NCI-H146 (cell line): ENCODE data around the gene MITD1.
A peak's percentile ranks its signal among the peaks of the same experiment; 100 is the strongest.
"Not testable (repeated sequence)": the region's sequence is repeated elsewhere in the genome, so short reads cannot be mapped to it uniquely, and the experiment has no call there.

Source experiments
- DNase-seq: peaks from one replicate; lab custom pipeline; 2025; lab: John Stamatoyannopoulos, UW

MITD1 gene

DNA sequence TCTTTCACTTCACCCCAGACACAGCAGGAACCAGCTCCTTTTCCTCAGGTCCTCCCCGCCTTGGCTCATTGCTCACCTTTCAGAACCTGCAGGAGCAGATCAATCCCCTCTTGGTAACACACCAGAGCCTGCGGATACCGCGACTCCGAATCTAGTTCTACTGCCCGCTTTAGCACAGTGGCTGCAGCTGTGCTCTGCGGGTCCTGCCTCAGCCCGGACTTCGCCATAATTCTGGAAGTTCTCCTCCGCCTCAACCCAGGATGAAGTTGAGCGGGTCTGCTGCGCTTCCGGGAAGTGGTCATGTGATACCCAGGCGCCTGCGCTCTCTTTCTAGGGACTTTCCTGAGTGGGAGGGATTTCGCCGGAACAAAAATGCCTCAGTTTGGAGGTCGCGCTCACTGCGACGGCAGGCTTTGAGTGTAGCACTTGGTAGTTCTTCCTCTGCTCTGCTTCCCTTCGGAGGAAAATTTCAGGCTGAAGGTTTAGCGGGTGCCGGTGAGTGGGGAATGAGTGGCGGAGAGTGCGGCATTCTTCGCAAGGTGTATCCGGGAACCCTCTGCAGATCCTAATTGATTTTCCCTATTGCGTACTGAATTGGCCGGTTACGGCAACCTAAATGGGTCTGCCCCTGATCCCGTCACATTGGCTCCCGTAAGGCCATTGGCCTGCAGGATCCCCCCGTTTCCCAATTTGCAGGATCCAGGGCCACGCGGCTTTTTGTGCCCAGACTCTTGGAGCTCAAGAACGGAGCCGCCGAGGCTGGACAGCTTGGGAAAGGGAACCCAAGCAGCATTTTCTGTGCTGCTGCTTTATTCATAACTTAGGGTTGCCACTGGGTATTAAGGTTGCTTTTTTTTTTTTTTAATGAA, at the start of gene MITD1, which contains the start of gene MRPL30:
MITD1 (minus strand) TSS at position 304 of the 869 bp plus-strand sequence; CDS start at position 227, 77 bp downstream.
MRPL30 (plus strand) TSS at position 430 of the 869 bp plus-strand sequence. CDS start 5,020 bp downstream, outside the sequence.
- peak; percentile 93 for DNase-seq

DNA sequence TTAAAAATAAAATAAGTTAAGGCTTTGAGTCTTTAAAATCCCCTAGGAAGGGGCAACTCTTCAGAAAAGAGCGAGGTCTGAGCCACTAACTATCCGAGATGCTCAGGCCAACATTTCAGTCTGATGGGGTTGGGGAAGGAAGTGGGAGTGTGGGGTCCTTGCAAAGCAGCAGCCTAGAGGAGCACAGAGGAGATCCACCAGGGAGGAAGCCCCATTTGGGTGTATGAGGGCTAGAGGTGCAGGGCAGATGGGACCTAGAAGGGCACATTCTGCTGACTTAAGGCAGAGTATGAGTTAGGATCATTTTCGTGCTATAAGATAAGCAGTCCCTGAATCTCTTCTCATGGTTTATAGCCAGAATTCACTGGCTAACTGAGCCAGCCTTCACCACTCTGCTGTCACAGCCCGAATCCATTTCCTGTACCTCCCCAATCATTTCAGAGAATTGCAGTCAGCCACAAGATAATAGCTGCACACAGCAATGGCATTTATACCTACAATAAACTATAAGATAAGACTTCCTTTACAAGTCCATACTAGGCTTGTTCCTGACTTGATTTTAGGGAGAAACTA, 37.2 kb upstream of the MITD1 start:
- no peak for DNase-seq

- DNase-seq = no peak
Measured at GRCh38 chr2:99216096-99216495, 35.2 kb upstream of the MITD1 start.

- DNase-seq = no peak
Measured at GRCh38 chr2:99205491-99205890, 24.6 kb upstream of the MITD1 start.

DNA sequence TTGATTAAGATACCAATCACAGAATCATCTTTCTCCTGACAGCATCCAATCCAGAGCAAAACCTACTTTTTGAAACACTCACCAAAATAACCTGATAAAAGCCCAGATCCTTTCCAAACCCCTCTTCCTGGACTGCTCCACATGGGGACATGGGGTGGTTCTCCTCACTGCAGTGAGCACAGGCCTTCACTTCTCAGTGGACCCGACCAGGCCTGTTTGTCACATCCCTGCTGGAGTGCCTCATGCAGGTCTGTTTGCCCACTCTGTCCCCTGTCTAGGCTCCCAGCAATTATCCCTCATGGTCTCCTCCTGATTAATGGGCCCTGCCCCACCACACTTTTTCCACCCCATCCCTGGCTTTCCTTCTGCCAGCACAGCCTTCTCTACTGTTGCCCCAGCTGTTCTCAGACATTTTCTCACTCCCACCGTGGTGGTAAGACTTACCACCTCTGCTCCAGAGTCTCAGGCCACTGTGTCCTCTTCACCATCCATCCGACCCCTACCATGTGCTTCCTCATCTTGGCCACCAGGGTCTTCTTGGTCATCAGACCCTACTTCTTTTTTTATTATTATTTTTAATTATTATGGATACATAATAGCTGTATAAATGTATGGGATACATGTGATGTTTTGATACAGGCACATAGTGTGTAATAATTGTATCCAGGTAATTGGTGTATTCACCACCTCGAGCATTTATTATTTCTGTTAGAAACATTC, 21.3 kb upstream of the MITD1 start:
- no peak for DNase-seq

DNA sequence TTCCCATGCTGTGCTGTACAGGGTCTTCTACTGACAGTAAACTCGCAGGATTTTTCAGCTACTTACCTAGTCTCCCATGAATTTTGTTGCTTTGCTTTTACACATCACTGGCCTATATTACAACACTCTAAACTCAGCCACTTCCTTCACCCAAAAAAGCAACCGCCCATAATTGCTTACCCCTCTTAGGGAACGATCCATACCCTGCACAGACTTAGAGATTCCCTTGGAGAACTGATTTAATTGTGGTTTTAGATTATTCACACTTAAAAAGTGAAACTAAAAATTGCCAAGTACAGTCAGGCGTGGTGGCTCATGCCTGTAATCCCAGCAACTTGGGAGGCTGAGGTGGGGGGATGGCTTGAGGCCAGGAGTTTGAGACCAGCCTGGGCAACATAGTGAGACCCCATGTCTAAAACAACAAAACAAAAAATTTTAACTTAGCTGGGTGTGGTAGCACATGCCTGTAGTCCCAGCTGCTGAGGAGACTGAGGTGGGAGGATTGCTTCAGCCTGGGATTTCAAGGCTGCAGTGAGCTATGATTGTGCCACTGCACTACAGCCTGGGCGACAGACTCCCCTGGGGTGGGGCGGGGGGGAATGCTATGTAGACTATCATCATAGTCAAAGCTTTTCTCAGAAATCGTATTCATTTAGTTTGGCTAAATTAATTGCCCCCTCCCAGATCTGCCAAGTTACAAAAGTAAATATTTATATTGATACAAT, 19.4 kb upstream of the MITD1 start:
- DNase-seq = no peak

GRCh38 chr2:99198103-99198841, 17.4 kb upstream of the MITD1 start:
- no peak for DNase-seq

GRCh38 chr2:99192364-99192763, 11.5 kb upstream of the MITD1 start:
- DNase-seq = not testable (repeated sequence)

DNA sequence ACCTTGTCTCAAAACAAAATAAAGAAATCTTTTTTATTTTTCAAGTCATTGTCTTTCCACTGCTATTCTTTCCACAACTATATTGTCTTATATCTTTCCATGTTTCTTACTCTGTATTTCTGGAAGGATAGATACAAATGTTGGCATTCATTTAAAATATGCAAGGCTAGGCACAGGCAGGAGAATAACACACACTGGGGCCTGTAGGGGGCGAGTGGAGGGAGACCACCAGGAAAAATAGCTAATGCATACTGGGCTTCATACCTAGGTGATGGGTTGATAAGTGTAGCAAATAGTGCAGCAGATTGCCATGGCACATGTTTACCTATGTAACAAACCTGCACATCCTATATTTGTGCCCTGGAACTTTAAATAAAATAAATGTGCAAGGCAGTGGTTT, 9.7 kb upstream of the MITD1 start:
- DNase-seq = no peak

- DNase-seq = no peak
Measured at GRCh38 chr2:99188357-99188756, 7.5 kb upstream of the MITD1 start.

GRCh38 chr2:99187011-99187410, 6.2 kb upstream of the MITD1 start:
- DNase-seq = no peak

DNA sequence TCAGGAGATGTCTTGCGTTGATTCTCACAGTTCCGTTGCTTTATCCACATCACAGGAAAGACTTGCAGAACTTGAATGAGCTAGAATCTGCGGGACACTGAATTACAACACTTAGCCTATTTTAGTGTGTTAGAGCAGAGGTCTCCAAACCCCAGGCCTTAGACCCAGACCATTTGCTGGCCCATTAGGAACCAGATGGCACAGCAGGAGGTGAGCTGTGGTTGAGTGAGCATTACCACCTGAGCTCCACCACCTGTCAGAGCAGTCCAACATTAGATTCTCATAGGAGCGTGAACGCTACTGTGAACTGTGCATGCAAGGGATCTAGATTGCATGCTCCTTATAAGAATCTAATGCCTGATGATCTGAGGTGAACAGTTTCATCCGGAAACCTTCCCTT, 4.0 kb upstream of the MITD1 start:
- peak; percentile 59 for DNase-seq

DNA sequence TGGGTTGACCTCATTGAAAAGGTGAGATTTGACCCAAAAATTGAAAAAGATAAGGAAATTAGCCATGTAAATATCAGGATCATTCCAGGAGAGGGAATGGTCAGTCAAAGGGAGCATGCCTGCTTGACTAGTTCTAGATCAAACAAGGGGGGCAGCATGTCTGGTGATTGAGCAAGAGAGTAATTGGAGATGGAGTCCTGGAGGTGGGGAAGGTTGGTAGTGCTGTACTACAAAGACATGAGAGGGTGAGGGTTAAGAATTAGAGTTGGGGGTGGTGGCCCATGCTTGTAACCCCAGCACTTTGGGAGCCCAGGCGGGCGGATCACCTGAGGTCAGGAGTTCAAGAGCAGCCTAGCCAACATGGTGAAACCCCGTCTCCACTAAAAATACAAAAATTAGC, 2.2 kb upstream of the MITD1 start:
- no peak for DNase-seq

- DNase-seq = peak; percentile 11
Measured at GRCh38 chr2:99181624-99182000, 754 bp upstream of the MITD1 start.

DNA sequence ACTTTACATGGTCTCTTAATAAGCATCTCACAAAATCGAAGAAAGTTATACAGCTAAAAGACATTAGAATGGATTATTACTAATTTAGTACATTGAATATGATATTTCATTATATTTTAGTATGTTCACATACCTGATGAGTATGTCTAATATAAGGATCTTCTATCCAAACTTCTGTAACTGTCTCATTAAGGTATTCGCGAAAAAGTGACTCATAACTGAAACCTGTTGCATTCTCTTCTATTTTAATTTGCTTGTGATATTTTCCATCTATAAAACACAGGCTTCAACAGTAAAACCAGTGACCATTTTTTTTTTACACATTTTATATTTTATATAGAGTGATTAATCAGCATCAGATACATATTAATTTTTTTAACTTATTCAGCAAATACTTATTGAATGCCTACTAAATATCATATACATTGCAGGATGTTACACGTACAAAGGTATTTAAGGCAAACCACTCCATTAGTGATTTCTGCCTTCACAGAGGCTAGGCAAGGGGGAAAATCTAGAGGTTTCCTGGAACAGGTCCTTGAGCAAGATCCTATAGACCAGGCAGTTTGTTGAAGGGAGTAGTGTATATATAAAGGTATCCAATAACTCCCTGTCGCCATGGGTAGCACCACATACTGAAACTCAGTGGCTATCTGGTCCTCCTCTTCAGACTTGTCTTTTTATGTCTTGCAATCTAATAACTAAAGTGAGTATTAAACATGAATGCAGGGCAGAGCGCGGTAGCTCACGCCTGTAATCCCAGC, 9.3 kb downstream of the MITD1 start:
- DNase-seq = no peak

DNA sequence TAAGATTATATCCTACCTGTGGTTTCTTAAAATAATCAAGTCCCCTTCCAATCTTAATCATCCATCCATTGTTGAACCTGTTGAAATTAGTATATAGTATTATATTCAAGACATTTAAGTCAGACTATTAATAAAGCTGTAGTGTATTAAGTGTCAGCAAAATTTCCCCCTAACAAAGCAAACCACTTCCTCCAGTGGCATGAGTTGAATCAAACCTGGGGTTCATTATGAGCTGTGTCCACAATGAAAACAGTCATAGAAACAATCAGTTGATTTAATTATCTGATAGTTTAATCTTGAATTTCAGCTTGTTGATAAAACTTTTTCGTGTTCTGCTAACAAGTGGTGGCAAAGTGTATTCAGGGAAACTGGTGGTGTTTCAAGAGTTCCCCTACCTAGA, 11.3 kb downstream of the MITD1 start:
- DNase-seq = no peak

DNA sequence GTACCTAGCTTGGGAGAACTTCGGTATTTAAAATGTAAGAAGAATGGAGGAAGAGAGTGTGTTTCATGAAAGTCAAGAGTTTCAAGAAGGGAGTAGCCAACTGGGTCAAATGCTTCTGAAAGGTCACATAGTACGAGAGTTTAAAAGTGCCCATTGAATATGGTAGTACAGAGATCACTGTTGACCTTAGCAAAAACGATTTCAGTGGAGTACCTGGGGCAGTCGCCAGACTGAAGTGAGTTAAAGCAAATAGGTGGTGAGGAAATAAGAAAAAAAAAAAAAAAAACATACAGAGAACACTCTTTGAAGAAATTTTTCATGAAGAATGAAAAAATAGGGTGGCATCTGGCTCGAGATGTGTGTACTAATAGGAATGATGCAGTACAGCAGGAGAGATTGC, 14.6 kb downstream of the MITD1 start:
- no peak for DNase-seq

DNA sequence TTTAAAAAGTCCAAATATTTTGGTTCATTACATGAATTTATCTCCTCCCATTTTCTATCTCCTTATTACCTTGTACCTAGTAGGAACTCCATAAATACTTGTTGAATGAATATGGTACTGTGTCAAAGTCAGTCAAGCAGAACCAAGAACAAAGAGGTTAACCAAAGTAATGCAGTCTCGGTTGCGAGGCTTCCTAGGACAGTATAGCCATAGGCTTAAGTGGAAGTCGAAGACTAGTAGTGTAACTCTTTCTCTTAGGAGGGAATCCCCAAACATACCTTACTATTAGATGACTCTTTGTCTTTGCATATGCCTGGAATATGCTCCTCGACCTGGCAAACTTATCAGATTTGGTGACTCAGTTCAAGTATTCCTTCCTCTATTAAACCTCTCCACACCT, 21.3 kb downstream of the MITD1 start:
- DNase-seq = no peak

- DNase-seq = no peak
Measured at GRCh38 chr2:99158599-99158998, 22.3 kb downstream of the MITD1 start.

DNA sequence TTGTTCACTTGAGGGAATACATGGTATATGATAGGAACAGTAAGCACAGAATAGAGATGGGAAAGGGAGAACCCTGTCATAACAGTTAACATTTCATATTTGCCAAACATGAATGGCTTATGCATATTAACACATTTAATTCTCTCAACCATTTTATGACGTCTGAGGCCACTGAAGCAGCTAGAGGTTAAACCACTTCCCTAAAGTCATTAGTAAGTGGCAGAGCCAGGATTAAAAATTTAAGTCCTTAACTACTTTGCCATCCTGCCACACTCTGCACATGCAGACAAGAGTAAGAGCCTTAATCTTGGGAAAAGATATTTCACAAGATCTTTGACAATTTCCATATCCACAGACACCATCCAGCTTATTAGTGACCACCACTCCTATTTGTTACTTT, 24.0 kb downstream of the MITD1 start:
- DNase-seq = no peak
